ENCODE measurements around the gene GLRX. TPM values are rescaled to one million over a fixed set of nuclear protein-coding genes. Genes with fewer than 3 reads are reported as not detected.

The GLRX gene
- total and polyA plus RNA-seq, 2 of the 13 experiments (the other 11 are each of a cell fraction or from before 2014, with no cell fraction given): 63.8 to 499 TPM

GRCh38 chr5:95862671-95863382 is 40.3 kb upstream of the GLRX start (continued):
- TF ChIP-seq NFAT5 (CRISPR knock-in tag; IDR thresholded peaks at IDR 0.05) (no peak; the same call in 1 of the 2 replicates), ZNF317 (CRISPR knock-in tag; IDR thresholded peaks at IDR 0.05) (peak; percentile 12; the same call in 1 of the 2 replicates), THAP11 (CRISPR knock-in tag; IDR thresholded peaks at IDR 0.05) (peak; percentile 54), YEATS2 (CRISPR knock-in tag; IDR thresholded peaks at IDR 0.05; ENCODE audit: borderline replicate concordance) (no peak; the same call in 1 of the 2 replicates), NCOA5 (CRISPR knock-in tag; IDR thresholded peaks at IDR 0.05) (no peak), ZNF577 (CRISPR knock-in tag; IDR thresholded peaks at IDR 0.05; ENCODE audit: borderline replicate concordance, low read depth) (no peak), THYN1 (CRISPR knock-in tag; IDR thresholded peaks at IDR 0.05; ENCODE audit: borderline replicate concordance, low read depth) (no peak), ATF3 (CRISPR knock-in tag; IDR thresholded peaks at IDR 0.05) (0 out of 2 replicates have a peak, but pooled peaks have one; percentile 45), ZNF614 (CRISPR knock-in tag; IDR thresholded peaks at IDR 0.05; ENCODE audit: borderline replicate concordance) (peak; percentile 86; the same call in 1 of the 2 replicates), ARID2 (CRISPR knock-in tag; IDR thresholded peaks at IDR 0.05; ENCODE audit: borderline replicate concordance) (0 out of 2 replicates have a peak, but pooled peaks have one; percentile 49), TBP (CRISPR knock-in tag; IDR thresholded peaks at IDR 0.05) (no peak), CCAR2 (optimal IDR thresholded peaks at IDR 0.05; ENCODE audit: low read depth, low read length) (no peak), ZNF777 (CRISPR knock-in tag; IDR thresholded peaks at IDR 0.05) (peak; percentile 47; the same call in 1 of the 2 replicates), ZNF33B (CRISPR knock-in tag; IDR thresholded peaks at IDR 0.05) (no peak), ZBED4 (CRISPR knock-in tag; IDR thresholded peaks at IDR 0.05; ENCODE audit: borderline replicate concordance) (no peak), GMEB1 (CRISPR knock-in tag; IDR thresholded peaks at IDR 0.05; ENCODE audit: borderline replicate concordance) (no peak), FOSL1 (CRISPR knock-in tag; IDR thresholded peaks at IDR 0.05; ENCODE audit: borderline replicate concordance) (peak; percentile 77; the same call in 1 of the 2 replicates), EHMT2 (IDR thresholded peaks at IDR 0.05; ENCODE audit: borderline replicate concordance, low read depth, low read length) (no peak)

Measured in HepG2 (cell line).